Endothelial cell of umbilical vein (primary cell): Measurements from ENCODE around the gene CYP26C1. TPM values are rescaled to one million over a fixed set of nuclear protein-coding genes. Genes with fewer than 3 reads are reported as not detected.

Experiments
- BruUV-seq: library from RNA; stranded (reverse); fragments of 400-500 nt; replicated peaks from 2 replicates; lab custom pipeline; 2021; lab: Mats Ljungman, UMichigan
- CTCF ChIA-PET: fragments of 300-600, 350-600 bp; sonication (Branson Sonifier 250); formaldehyde crosslinking; loops from one replicate; lab custom pipeline; 2021; ENCODE audit warnings: antibody characterized with exemption, inconsistent platforms; lab: Charles Lee
- POLR2A ChIA-PET: fragments of 300-600, 350-600 bp; sonication (Branson Sonifier 250); formaldehyde crosslinking; loops from one replicate; lab custom pipeline; 2021; ENCODE audit warnings: antibody characterized with exemption, inconsistent platforms; lab: Charles Lee
- DNase-seq: peaks from one replicate; pipeline ENCODE4 v3.0.0-alpha.2; 2011; ENCODE audit warnings: low read depth, low spot score
- FAIRE-seq: peaks from 2 replicates; lab custom pipeline; 2011; peaks lifted over from hg19 to GRCh38; lab: Jason Lieb, UNC
- H2AFZ ChIP-seq: 2 replicates; pipeline ENCODE4 v1.6.0; 2012; ENCODE audit warnings: low read depth, low read length, control low read depth, inconsistent platforms
- H3K27ac ChIP-seq: 2 replicates; pipeline ENCODE4 v1.5.1; 2011; ENCODE audit warnings: low read depth, mild to moderate bottlenecking, control low read depth, low read length, moderate library complexity; ENCODE audit not compliant: insufficient read depth
- H3K27me3 ChIP-seq, 2 experiments: 2 replicates each; pipeline versions ENCODE4 v1.6.0 to v1.6.1; 2011; ENCODE audit warnings: low read length in 2 of 2, mixed read lengths in 1 of 2; ENCODE audit not compliant: control insufficient read depth in 2 of 2, insufficient read depth in 2 of 2
- H3K36me3 ChIP-seq, 2 experiments: 2 replicates in 1 of 2; 3 replicates in 1 of 2; pipeline ENCODE4 v1.5.1; 2011; ENCODE audit warnings: low read length in 2 of 2, mild to moderate bottlenecking in 1 of 2, moderate library complexity in 1 of 2; ENCODE audit not compliant: control insufficient read depth in 2 of 2, insufficient read depth in 2 of 2; ENCODE audit errors: extremely low read depth in 1 of 2
- H3K4me1 ChIP-seq: 3 replicates; pipeline ENCODE4 v1.5.1; 2011; ENCODE audit warnings: mild to moderate bottlenecking, low read length; ENCODE audit not compliant: control insufficient read depth, insufficient read depth; ENCODE audit errors: extremely low read depth
- H3K4me2 ChIP-seq: 2 replicates; pipeline ENCODE4 v1.6.1; 2011; ENCODE audit warnings: low read length, control low read depth, mixed read lengths; ENCODE audit not compliant: insufficient read depth
- H3K4me3 ChIP-seq, 3 experiments: fragments of 200-600 bp in 1 of 3; sonication (generic), shearing (Covaris generic) in 1 of 3; replicated peaks in 1 of 3; 2 replicates each; pipeline ENCODE4 v1.5.1; 2011 to 2016; ENCODE audit warnings: control low read depth in 3 of 3, low read length in 3 of 3, mild to moderate bottlenecking in 2 of 3, inconsistent platforms in 1 of 3, low read depth in 1 of 3, moderate library complexity in 1 of 3; ENCODE audit not compliant: insufficient read depth in 1 of 3
- H3K79me2 ChIP-seq: 2 replicates; pipeline ENCODE4 v1.6.0; 2012; ENCODE audit warnings: low read length, inconsistent platforms; ENCODE audit not compliant: control insufficient read depth, insufficient read depth
- H3K9ac ChIP-seq: replicated peaks from 2 replicates; pipeline ENCODE3; 2011; ENCODE audit warnings: low read length, control low read depth; ENCODE audit not compliant: insufficient read depth; ENCODE audit errors: extremely low read depth
- H3K9me1 ChIP-seq: replicated peaks from 3 replicates; pipeline ENCODE4 v1.6.0; 2011; ENCODE audit warnings: mild to moderate bottlenecking, low read length; ENCODE audit not compliant: control insufficient read depth, insufficient read depth; ENCODE audit errors: extremely low read depth
- H3K9me3 ChIP-seq: replicated peaks from 2 replicates; pipeline ENCODE4 v1.5.1; 2012; ENCODE audit warnings: low read length, inconsistent platforms; ENCODE audit not compliant: control insufficient read depth, insufficient read depth
- H4K20me1 ChIP-seq: replicated peaks from 2 replicates; pipeline ENCODE3; 2011; ENCODE audit warnings: mild to moderate bottlenecking, low read length; ENCODE audit not compliant: control insufficient read depth, insufficient read depth; ENCODE audit errors: extremely low read depth
- EZH2 ChIP-seq: IDR thresholded peaks from 2 replicates; pipeline ENCODE4 v1.6.1; 2012; ENCODE audit warnings: borderline replicate concordance, low read depth, mild to moderate bottlenecking, moderate library complexity, low read length, inconsistent platforms; ENCODE audit not compliant: severe bottlenecking
- FOS ChIP-seq: IDR thresholded peaks from 2 replicates; pipeline ENCODE4 v1.6.1; 2011; ENCODE audit warnings: mild to moderate bottlenecking, low read length, moderate library complexity, borderline replicate concordance; ENCODE audit not compliant: insufficient read depth
- GATA2 ChIP-seq: IDR thresholded peaks from 2 replicates; pipeline ENCODE4 v1.7.0; 2011; ENCODE audit warnings: low read depth, mild to moderate bottlenecking, moderate library complexity, mixed read lengths, low read length; ENCODE audit not compliant: insufficient read length, insufficient read depth
- JUN ChIP-seq: IDR thresholded peaks from 2 replicates; pipeline ENCODE4 v1.6.1; 2011; ENCODE audit warnings: borderline replicate concordance, low read depth; ENCODE audit not compliant: insufficient read length, insufficient read depth
- MYC ChIP-seq: IDR thresholded peaks from one replicate; pipeline ENCODE4 v1.6.1; 2011; ENCODE audit warnings: mild to moderate bottlenecking, low read depth, low read length
- POLR2A ChIP-seq: IDR thresholded peaks from 2 replicates; pipeline ENCODE4 v1.6.1; 2012; ENCODE audit warnings: low read depth, mild to moderate bottlenecking, control low read depth, low read length
- POLR2AphosphoS5 ChIP-seq: IDR thresholded peaks from 2 replicates; pipeline ENCODE4 v1.6.1; 2012; ENCODE audit warnings: low read depth, mild to moderate bottlenecking, control low read depth, low read length, moderate library complexity; ENCODE audit not compliant: insufficient read depth
- dilution Hi-C: fragments of 300-500 bp; cut with MboI; formaldehyde crosslinking; loops from one replicate; pipeline ENCODE4 v1.15.0; 2019; ENCODE audit warnings: low sequenced_read_pairs; ENCODE audit not compliant: extremely low pct_ligation_motif_present
- intact Hi-C: fragments of 100-400 bp; cut with micrococcal nuclease; formaldehyde crosslinking; loops from one replicate; pipeline ENCODE4 v1.10.0; 2022
- polyA plus RNA-seq, 4 experiments: library from polyadenylated mRNA; depleted of rRNA in 3 of 4; stranded (reverse) in 3 of 4; unstranded in 1 of 4; fragments of >200 nt; gene quantifications; 2 replicates each; pipeline versions ENCODE4 v1.2.1 to v1.2.3, GENCODE V29; 2011 to 2012; ENCODE audit warnings: missing spikeins in 1 of 4
- total RNA-seq: library from RNA; stranded (reverse); gene quantifications from 2 replicates; pipeline ENCODE4 v1.2.3, GENCODE V29; 2021
- TF ChIP-seq, protein P1 (sequence below), 2 donors: IDR thresholded peaks; 1 replicate in 1 of 2; 2 replicates in 1 of 2; pipeline ENCODE4 v1.5.1; 2011; ENCODE audit warnings: low read length in 2 of 2, mild to moderate bottlenecking in 2 of 2, moderate library complexity in 2 of 2, control low read depth in 1 of 2, inconsistent platforms in 1 of 2, low read depth in 1 of 2; ENCODE audit not compliant: insufficient read depth in 1 of 2; ENCODE audit errors: extremely low read depth in 1 of 2
- TF ChIP-seq, protein P2 (sequence below): IDR thresholded peaks from 2 replicates; pipeline ENCODE4 v1.6.1; 2011; ENCODE audit not compliant: insufficient read depth, insufficient read length

The CYP26C1 gene
- total and polyA plus RNA-seq, 2 donors (not counting 3 experiments of a cell fraction or from before 2014, with no cell fraction given): 0.12 to 3.0 TPM

DNA sequence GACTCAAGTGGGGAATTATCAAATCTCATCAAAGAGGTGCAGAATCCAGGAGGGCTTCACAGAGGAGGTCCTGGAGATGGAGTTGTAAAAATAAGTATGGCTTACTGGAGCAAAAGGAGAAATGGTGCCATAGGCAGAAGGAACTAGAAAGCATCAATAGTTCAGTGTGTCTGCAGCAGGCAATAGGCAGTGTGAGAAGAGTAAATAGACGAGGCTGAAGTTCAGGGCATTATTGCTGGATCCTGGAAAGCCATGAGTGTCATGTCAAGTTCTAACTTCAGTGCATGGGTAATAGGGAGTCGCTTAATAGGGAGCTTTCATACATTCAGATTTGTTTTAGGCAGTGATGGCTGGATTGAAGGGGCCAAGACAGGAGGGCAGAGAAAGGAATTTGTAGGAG, 52.4 kb downstream of the CYP26C1 start:
- Histone ChIP-seq H3K4me3 (no peak overlapping the region), H3K9ac (no peak overlapping the region), H3K4me1 (no peaks in the 10 kb centered on the region), H3K4me2 (no peak overlapping the region), H3K27me3 (peaks cover 8 to 14% of the 10 kb centered on the region in 2 experiments), H4K20me1 (no peaks in the 10 kb centered on the region), H3K36me3 (no peaks in the 10 kb centered on the region), H3K9me1 (no peaks in the 10 kb centered on the region), H3K27ac (no peak overlapping the region), H3K79me2 (no peaks in the 10 kb centered on the region), H3K9me3 (no peaks in the 10 kb centered on the region), H2AFZ (no peak overlapping the region)
- dilution Hi-C loops (loop anchor here (25.0 kb wide), 1 partner anchor 174 kb away; no protein-coding TSS in a partner anchor), intact Hi-C loops (no loop called here)
- POLR2A ChIA-PET: no interaction called here
- TF ChIP-seq, protein P1, sequence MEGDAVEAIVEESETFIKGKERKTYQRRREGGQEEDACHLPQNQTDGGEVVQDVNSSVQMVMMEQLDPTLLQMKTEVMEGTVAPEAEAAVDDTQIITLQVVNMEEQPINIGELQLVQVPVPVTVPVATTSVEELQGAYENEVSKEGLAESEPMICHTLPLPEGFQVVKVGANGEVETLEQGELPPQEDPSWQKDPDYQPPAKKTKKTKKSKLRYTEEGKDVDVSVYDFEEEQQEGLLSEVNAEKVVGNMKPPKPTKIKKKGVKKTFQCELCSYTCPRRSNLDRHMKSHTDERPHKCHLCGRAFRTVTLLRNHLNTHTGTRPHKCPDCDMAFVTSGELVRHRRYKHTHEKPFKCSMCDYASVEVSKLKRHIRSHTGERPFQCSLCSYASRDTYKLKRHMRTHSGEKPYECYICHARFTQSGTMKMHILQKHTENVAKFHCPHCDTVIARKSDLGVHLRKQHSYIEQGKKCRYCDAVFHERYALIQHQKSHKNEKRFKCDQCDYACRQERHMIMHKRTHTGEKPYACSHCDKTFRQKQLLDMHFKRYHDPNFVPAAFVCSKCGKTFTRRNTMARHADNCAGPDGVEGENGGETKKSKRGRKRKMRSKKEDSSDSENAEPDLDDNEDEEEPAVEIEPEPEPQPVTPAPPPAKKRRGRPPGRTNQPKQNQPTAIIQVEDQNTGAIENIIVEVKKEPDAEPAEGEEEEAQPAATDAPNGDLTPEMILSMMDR (IDR thresholded peaks at IDR 0.05; ENCODE audit: extremely low read depth in 1 of 2, insufficient read depth in 1 of 2, low read depth in 1 of 2, low read length in 2 of 2): no peak
- no peak for TF ChIP-seq JUN
- no peak for TF ChIP-seq GATA2
- TF ChIP-seq FOS: no peak
- no peak for TF ChIP-seq POLR2A
- no peak for TF ChIP-seq MYC
- no peak for TF ChIP-seq EZH2
- no peak for TF ChIP-seq POLR2AphosphoS5
- TF ChIP-seq, protein P2, sequence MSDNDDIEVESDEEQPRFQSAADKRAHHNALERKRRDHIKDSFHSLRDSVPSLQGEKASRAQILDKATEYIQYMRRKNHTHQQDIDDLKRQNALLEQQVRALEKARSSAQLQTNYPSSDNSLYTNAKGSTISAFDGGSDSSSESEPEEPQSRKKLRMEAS: no peak
- no peak for DNase-seq
- BruUV-seq: no TSS peak
- FAIRE-seq: no peak
- CTCF ChIA-PET: interaction anchor here (0.9 kb wide), 1 partner anchor 8 kb away, joined by 3 read pairs; no protein-coding TSS in a partner anchor
